A549 (cell line): ENCODE measurements around the gene PRKCZ. TPM values are rescaled to one million over a fixed set of nuclear protein-coding genes. Genes with fewer than 3 reads are reported as not detected.
A peak's percentile ranks its signal among the peaks of the same experiment; 100 is the strongest.

Source experiments
- ATAC-seq, 2 experiments: fragments of 200-7000 bp in 1 of 2; fragments of >200 bp in 1 of 2; cut with Nextera tagmentation in 1 of 2; cut with Tn5 transposase in 1 of 2; 3 replicates each; pipeline versions ENCODE4 v1.8.0 to v1.9.1; 2018 to 2020; ENCODE audit warnings: mild to moderate bottlenecking in 1 of 2, moderate library complexity in 1 of 2
- CTCF ChIA-PET: fragments of 300-600 bp; sonication (Branson Sonifier 250); formaldehyde crosslinking; extraction: SDS; loops from one replicate; lab custom pipeline; 2021; ENCODE audit warnings: antibody characterized with exemption, inconsistent platforms; lab: Yijun Ruan, JAX
- POLR2A ChIA-PET: fragments of 350-600 bp; formaldehyde crosslinking; extraction: SDS; loops from one replicate; lab custom pipeline; 2021; ENCODE audit warnings: antibody characterized with exemption, inconsistent platforms; lab: Yijun Ruan, JAX
- DNase-seq, 2 experiments: peaks; one replicate each; pipeline versions ENCODE4 v3.0.0 to v3.0.0-alpha.2; 2011 to 2016; ENCODE audit warnings: low read depth in 1 of 2, low spot score in 1 of 2
- FAIRE-seq: peaks from 2 replicates; lab custom pipeline; 2011; peaks lifted over from hg19 to GRCh38; lab: Jason Lieb, UNC
- H3K27ac ChIP-seq, 2 experiments: fragments of >200 bp; sonication (Bioruptor Twin); formaldehyde crosslinking; 3 replicates each; pipeline ENCODE4 v1.5.1; 2016 to 2017
- H3K4me1 ChIP-seq: fragments of >200 bp; sonication (Bioruptor Twin); formaldehyde crosslinking; 3 replicates; pipeline ENCODE4 v1.6.1; 2016
- H3K4me2 ChIP-seq: fragments of >200 bp; sonication (Bioruptor Twin); formaldehyde crosslinking; 3 replicates; pipeline ENCODE4 v1.6.1; 2016
- H3K4me3 ChIP-seq: fragments of >200 bp; sonication (Bioruptor Twin); formaldehyde crosslinking; 3 replicates; pipeline ENCODE4 v1.5.1; 2016
- H3K9me3 ChIP-seq: fragments of >200 bp; sonication (Bioruptor Twin); formaldehyde crosslinking; 3 replicates; pipeline ENCODE4 v1.6.1; 2016
- ATOH8 ChIP-seq: fragments of 250-450 bp; sonication (Bioruptor Pico); IDR thresholded peaks from 2 replicates; pipeline ENCODE4 v1.5.0; 2020; ENCODE audit warnings: low read depth, mild to moderate bottlenecking, moderate library complexity
- BCL3 ChIP-seq: fragments of >200 bp; sonication (Bioruptor Twin); formaldehyde crosslinking; IDR thresholded peaks from 3 replicates; pipeline ENCODE4 v1.6.1; 2016
- CBX8 ChIP-seq: fragments of 200-600 bp; sonication (generic); IDR thresholded peaks from 2 replicates; pipeline ENCODE4 v1.6.1; 2016
- CEBPB ChIP-seq, 2 experiments: fragments of >200 bp in 1 of 2; sonication (Bioruptor Twin) in 1 of 2; formaldehyde crosslinking in 1 of 2; IDR thresholded peaks; 2 replicates each; pipeline ENCODE4 v1.6.1; 2012 to 2016
- EHF ChIP-seq: fragments of 250-450 bp; sonication (Bioruptor Pico); IDR thresholded peaks from 2 replicates; pipeline ENCODE4 v1.5.0; 2020; ENCODE audit warnings: mild to moderate bottlenecking
- ESRRA ChIP-seq: fragments of 150-350 bp; IDR thresholded peaks from 2 replicates; pipeline ENCODE4 v1.6.1; 2014; ENCODE audit warnings: mild to moderate bottlenecking, low read length, borderline replicate concordance
- FOSL2 ChIP-seq, 2 experiments: fragments of 450-650 bp in 1 of 2; fragments of >200 bp in 1 of 2; sonication (Bioruptor Twin) in 1 of 2; formaldehyde crosslinking; IDR thresholded peaks; 2 replicates each; pipeline versions ENCODE4 v1.5.0 to v1.6.1; 2016 to 2020; ENCODE audit warnings: mild to moderate bottlenecking in 1 of 2, moderate library complexity in 1 of 2
- GATA3 ChIP-seq: IDR thresholded peaks from 2 replicates; pipeline ENCODE4 v1.6.1; 2012; ENCODE audit warnings: borderline replicate concordance
- HMGXB4 ChIP-seq: fragments of 250-450 bp; sonication (Bioruptor Pico); IDR thresholded peaks from 2 replicates; pipeline ENCODE4 v1.5.0; 2021; ENCODE audit warnings: mild to moderate bottlenecking, moderate library complexity, borderline replicate concordance
- JUN ChIP-seq, 2 experiments: fragments of >200 bp; sonication (Bioruptor Twin); formaldehyde crosslinking; IDR thresholded peaks; 2 replicates in 1 of 2; 3 replicates in 1 of 2; pipeline ENCODE4 v1.6.1; 2016 to 2017
- MAFK ChIP-seq: fragments of 450-650 bp; IDR thresholded peaks from 2 replicates; pipeline ENCODE4 v1.6.1; 2014; ENCODE audit not compliant: partially characterized antibody
- MYC ChIP-seq: IDR thresholded peaks from 2 replicates; pipeline ENCODE4 v1.6.1; 2012; ENCODE audit warnings: mild to moderate bottlenecking, inconsistent platforms, low read length, improper control_type of control experiment, borderline replicate concordance
- NPAS2 ChIP-seq: fragments of 250-450 bp; sonication (Bioruptor Pico); IDR thresholded peaks from 2 replicates; pipeline ENCODE4 v1.8.0; 2022; ENCODE audit warnings: mild to moderate bottlenecking, moderate library complexity, borderline replicate concordance
- PBX3 ChIP-seq: IDR thresholded peaks from 2 replicates; pipeline ENCODE4 v1.6.1; 2012
- POLR2A ChIP-seq: IDR thresholded peaks from 2 replicates; pipeline ENCODE4 v1.6.1; 2012; ENCODE audit warnings: mild to moderate bottlenecking, low read length
- POLR2AphosphoS2 ChIP-seq: conservative IDR thresholded peaks from 2 replicates; pipeline ENCODE4 v1.6.1; 2012; ENCODE audit warnings: low read length, improper control_type of control experiment, inconsistent platforms
- REST ChIP-seq: fragments of 200-600 bp; sonication (generic); IDR thresholded peaks from 2 replicates; pipeline ENCODE4 v1.6.1; 2016; ENCODE audit warnings: antibody characterized with exemption, mild to moderate bottlenecking, moderate library complexity
- RFX5 ChIP-seq: fragments of 450-650 bp; IDR thresholded peaks from 2 replicates; pipeline ENCODE4 v1.7.1; 2014; ENCODE audit warnings: antibody characterized with exemption, mild to moderate bottlenecking, moderate library complexity
- SMC3 ChIP-seq: fragments of >200 bp; sonication (Bioruptor Twin); formaldehyde crosslinking; IDR thresholded peaks from 3 replicates; pipeline ENCODE4 v1.6.1; 2018; ENCODE audit warnings: inconsistent platforms
- TP53 ChIP-seq: fragments of 250-450 bp; sonication (Bioruptor Pico); IDR thresholded peaks from 2 replicates; pipeline ENCODE4 v1.5.0; 2021; ENCODE audit warnings: mild to moderate bottlenecking, moderate library complexity
- ZFP36 ChIP-seq: fragments of 450-650 bp; IDR thresholded peaks from 2 replicates; pipeline ENCODE4 v1.6.1; 2014; ENCODE audit warnings: borderline replicate concordance; ENCODE audit not compliant: partially characterized antibody
- ZNF302 ChIP-seq: fragments of 250-450 bp; sonication (Bioruptor Pico); IDR thresholded peaks from 2 replicates; pipeline ENCODE4 v1.9.0; 2021; ENCODE audit warnings: inconsistent platforms, mild to moderate bottlenecking, moderate library complexity
- WGBS: methylation state at CpG from one replicate; pipeline ENCODE4 v1.1.6; 2017; ENCODE audit errors: missing lambda C conversion rate; 5-methylcytosine and 5-hydroxymethylcytosine counted together
- polyA plus RNA-seq, 4 experiments: library from polyadenylated mRNA; depleted of rRNA in 3 of 4; stranded (reverse); fragments of >200 nt; fragmentation: RNase III in 1 of 4; extraction: RNeasy Plus Mini Kit Qiagen cat#74134 plus additional on column Dnase treatment in 1 of 4; gene quantifications; 2 replicates in 3 of 4; 3 replicates in 1 of 4; pipeline ENCODE4 v1.2.3, GENCODE V29; 2011 to 2017

Gene PRKCZ
- polyA plus RNA-seq, 2 of the 4 experiments (the other 2 are of a cell fraction): 9.5 to 9.8 TPM

GRCh38 chr1:2193514-2194281, 143.5 kb downstream of the PRKCZ start:
- no peak for ATAC-seq
- WGBS: 91% methylated on average over 16 of the region's 44 CpGs
- no peak for FAIRE-seq
- no peak for TF ChIP-seq MAFK
- no peak for TF ChIP-seq CEBPB (IDR thresholded peaks at IDR 0.05)
- TF ChIP-seq CBX8: no peak
- TF ChIP-seq SMC3: no peak
- TF ChIP-seq ZFP36: no peak
- TF ChIP-seq EHF (CRISPR knock-in tag): no peak
- no peak for TF ChIP-seq REST
- no peak for TF ChIP-seq NPAS2
- TF ChIP-seq ZNF302 (CRISPR knock-in tag): no peak
- POLR2A ChIA-PET: no interaction called here
- Histone ChIP-seq H3K4me3 (peak overlapping the region; percentile 77), H3K4me1 (peaks cover 20% of the 10 kb centered on the region), H3K4me2 (peak overlapping the region; percentile 88), H3K27ac (peak overlapping the region; percentile 99 to 100), H3K9me3 (no peaks in the 10 kb centered on the region)
- no peak for DNase-seq
- CTCF ChIA-PET: interaction anchor here (3.2 to 3.3 kb wide), 2 partner anchors 38 to 188 kb away, joined by 21 to 49 read pairs; no protein-coding TSS in a partner anchor

- POLR2A ChIA-PET: interaction anchor here (0.7 to 1.6 kb wide), 10 partner anchors 9 to 351 kb away, joined by 3 to 25 read pairs (median 6); partner anchors contain the start of genes MORN1, PEX10 and RER1
- no CpG with 5 or more reads among the region's 63 CpGs for WGBS
- DNase-seq (peak; percentile 32 to 57), FAIRE-seq (no peak), ATAC-seq (peak; percentile 64 to 65)
- Histone ChIP-seq H3K9me3 (no peaks in the 10 kb centered on the region), H3K4me1 (peaks cover 24% of the 10 kb centered on the region), H3K4me2 (peak within 1 kb of the TSS; percentile 88), H3K27ac (peak within 1 kb of the TSS; percentile 99 to 100), H3K4me3 (peak within 1 kb of the TSS; percentile 77)
- CTCF ChIA-PET: interaction anchor here (0.6 to 10.4 kb wide), 36 partner anchors 10 to 353 kb away, joined by 3 to 267 read pairs (median 6); partner anchors contain the start of genes MORN1, PEX10 and RER1
- TF ChIP-seq ESRRA (no peak), POLR2AphosphoS2 (no peak), RFX5 (no peak), PBX3 (no peak; the same call in 1 of the 2 replicates), HMGXB4 (CRISPR knock-in tag) (no peak), BCL3 (no peak), TP53 (CRISPR knock-in tag) (no peak), GATA3 (no peak), JUN (IDR thresholded peaks at IDR 0.05) (peak in 1 of 2 experiments; percentile 67; a peak in 1 of 5 replicates), FOSL2 (IDR thresholded peaks at IDR 0.05) (no peak), FOSL2 (CRISPR knock-in tag; IDR thresholded peaks at IDR 0.05) (no peak), REST (no peak), POLR2A (peak; percentile 40; the same call in 1 of the 2 replicates), MYC (no peak), ATOH8 (CRISPR knock-in tag) (no peak)
These were observed 144.2 kb downstream of the PRKCZ start, which contains the start of gene FAAP20 for GRCh38 chr1:2194319-2194897. FAAP20 (minus strand) TSS chr1:2194772; CDS start chr1:2194749, 23 bp downstream.
